Measurements from ENCODE around the gene TBXAS1. TPM values are rescaled to one million over a fixed set of nuclear protein-coding genes. Genes with fewer than 3 reads are reported as not detected.

The TBXAS1 gene
- total and polyA plus RNA-seq, 2 of the 8 experiments (the other 6 are each of a cell fraction or from before 2014, with no cell fraction given), result 0.86 to 2.1 TPM

DNA sequence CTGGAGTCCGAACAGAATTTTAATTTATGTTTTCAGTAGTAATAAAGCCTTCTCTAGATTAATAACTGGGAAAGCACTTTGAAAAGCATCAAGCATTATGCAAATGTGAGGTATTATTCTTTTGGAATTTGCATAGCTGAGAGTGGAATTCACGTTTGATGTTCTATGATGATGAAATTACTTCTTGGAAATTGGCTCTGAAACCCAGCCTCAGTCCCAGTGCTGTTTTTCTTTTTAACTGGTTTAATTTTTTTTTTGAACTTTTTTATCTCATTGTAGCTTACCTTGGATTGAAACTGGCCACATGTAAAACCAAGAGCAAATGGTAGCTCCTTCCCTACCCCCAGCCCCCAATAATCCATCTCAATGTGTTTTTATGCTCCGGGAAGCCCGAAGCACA is 1.2 kb downstream of the TBXAS1 start:
- no peak overlapping the region for H2BK5ac ChIP-seq (ENCODE audit: low read depth, low read length)

More for the DNA sequence above, 1.2 kb downstream of the TBXAS1 start:
- Histone ChIP-seq H3K4ac (replicated peaks; ENCODE audit: insufficient read length, low read depth, low read length) (no peak overlapping the region), H3K23me2 (ENCODE audit: low read depth, low read length) (no peaks in the 10 kb centered on the region), H2BK12ac (ENCODE audit: low read depth, low read length) (no peak overlapping the region), H4K91ac (replicated peaks; ENCODE audit: insufficient read length, low read length) (no peak overlapping the region), H3K79me2 (ENCODE audit: control insufficient read depth in 1 of 2, insufficient read depth in 2 of 2, low read length in 2 of 2) (no peaks in the 10 kb centered on the region), H3K27me3 (replicated peaks in 1 of 4; ENCODE audit: control insufficient read depth in 3 of 4, extremely low read depth in 1 of 4, insufficient read depth in 3 of 4, low read length in 3 of 4) (no peaks in the 10 kb centered on the region), H4K8ac (ENCODE audit: extremely low read depth, insufficient read depth, low read length) (no peak overlapping the region), H3K9me3 (ENCODE audit: insufficient read depth in 2 of 2, low read depth in 1 of 2, low read length in 1 of 2) (no peaks in the 10 kb centered on the region), H3K4me2 (ENCODE audit: insufficient read depth in 1 of 2, low read depth in 2 of 2, low read length in 2 of 2) (no peak overlapping the region), H2BK20ac (ENCODE audit: low read length) (no peak overlapping the region), H3K9ac (replicated peaks in 1 of 4; ENCODE audit: extremely low read depth in 1 of 4, low read depth in 3 of 4, low read length in 3 of 4) (no peak overlapping the region), H4K20me1 (replicated peaks in 1 of 2; ENCODE audit: control insufficient read depth in 1 of 2, insufficient read depth in 2 of 2, low read length in 2 of 2) (no peaks in the 10 kb centered on the region), H2AFZ (ENCODE audit: low read length) (no peak overlapping the region), H3K56ac (replicated peaks; ENCODE audit: insufficient read length, low read depth, low read length) (no peak overlapping the region), H2BK15ac (ENCODE audit: low read length) (no peak overlapping the region), H3K27ac (ENCODE audit: low read depth, low read length) (no peak overlapping the region), H2AK5ac (ENCODE audit: low read depth, low read length) (no peak overlapping the region), H3K4me1 (replicated peaks in 1 of 4; ENCODE audit: control insufficient read depth in 3 of 4, insufficient read depth in 4 of 4, low read length in 3 of 4) (no peaks in the 10 kb centered on the region; a peak in 1 of 7 replicates), H3K14ac (ENCODE audit: insufficient read length) (no peak overlapping the region), H3K23ac (ENCODE audit: insufficient read length) (no peak overlapping the region), H2BK120ac (replicated peaks; ENCODE audit: low read depth, low read length) (no peak overlapping the region), H3K4me3 (ENCODE audit: extremely low read depth in 1 of 4, insufficient read depth in 2 of 4, low read depth in 3 of 4, low read length in 4 of 4) (no peak overlapping the region), H4K5ac (ENCODE audit: insufficient read length, low read depth, low read length) (no peak overlapping the region), H3K18ac (ENCODE audit: extremely low read depth, low read length) (no peak overlapping the region), H3K79me1 (ENCODE audit: low read depth, low read length) (no peaks in the 10 kb centered on the region), H3K36me3 (ENCODE audit: control insufficient read depth in 2 of 4, insufficient read depth in 4 of 4, low read length in 3 of 4) (no peaks in the 10 kb centered on the region)
- no peak for TF ChIP-seq HDAC2 (IDR thresholded peaks at IDR 0.05; ENCODE audit: borderline replicate concordance in 1 of 2, low read depth in 2 of 2, low read length in 2 of 2)
- CTCF ChIA-PET (ENCODE audit: partially characterized antibody), result interaction anchor here (0.7 to 2.0 kb wide), 5 partner anchors 9 to 184 kb away, joined by 3 to 6 read pairs (median 4); no protein-coding TSS in a partner anchor
- 85% methylated on average over 4 of the region's 4 CpGs; no CpG with 5 or more reads in 1 of the 2 experiments for WGBS, 2 experiments (ENCODE audit: extremely low coverage in 1 of 2, insufficient coverage in 1 of 2, insufficient read length in 1 of 2, insufficient replicate concordance in 2 of 2, low coverage in 1 of 2, low lambda C conversion rate in 2 of 2, missing lambda C conversion rate in 1 of 2)
- FAIRE-seq (no peak), DNase-seq (ENCODE audit: low read depth in 1 of 2, low spot score in 2 of 2) (no peak)
- POLR2A ChIA-PET (ENCODE audit: partially characterized antibody), result interaction anchor here (1.0 kb wide), 1 partner anchor 12 kb away, joined by 3 read pairs; no protein-coding TSS in a partner anchor

Data from H1 (cell line).